Neural crest cell (in vitro differentiated cells): ENCODE measurements around the gene LEUTX. TPM values are rescaled to one million over a fixed set of nuclear protein-coding genes. Genes with fewer than 3 reads are reported as not detected.
"Not testable (repeated sequence)": the region's sequence is repeated elsewhere in the genome, so short reads cannot be mapped to it uniquely, and the experiment has no call there.

Source experiments
- DNase-seq: peaks from one replicate; pipeline ENCODE4 v3.0.0; 2021; ENCODE audit warnings: low read depth, mixed read lengths, low spot score
- H3K27ac Mint-ChIP-seq: one replicate; pipeline ENCODE4 v1.8.0; 2021; ENCODE audit warnings: mild to moderate bottlenecking, mixed read lengths; ENCODE audit not compliant: unreplicated experiment
- H3K27me3 Mint-ChIP-seq: 2 replicates; pipeline ENCODE4 v1.8.0; 2021; ENCODE audit warnings: low read depth, mild to moderate bottlenecking, mixed read lengths
- H3K36me3 Mint-ChIP-seq: 2 replicates; pipeline ENCODE4 v1.8.0; 2021; ENCODE audit warnings: low read depth, mild to moderate bottlenecking, mixed read lengths
- H3K4me1 Mint-ChIP-seq: 2 replicates; pipeline ENCODE4 v1.8.0; 2021; ENCODE audit warnings: mixed read lengths
- H3K4me3 Mint-ChIP-seq: one replicate; pipeline ENCODE4 v1.8.0; 2021; ENCODE audit warnings: mild to moderate bottlenecking, mixed read lengths
- H3K9me3 Mint-ChIP-seq: 2 replicates; pipeline ENCODE4 v1.8.0; 2021; ENCODE audit warnings: mixed read lengths
- CTCF ChIP-seq: fragments of 200-600 bp; sonication (generic); conservative IDR thresholded peaks from 2 replicates; pipeline ENCODE4 v1.5.0; 2021; ENCODE audit warnings: antibody characterized with exemption, mild to moderate bottlenecking
- total RNA-seq: library from RNA; stranded (reverse); gene quantifications from 2 replicates; pipeline ENCODE4 v1.2.1, GENCODE V29; 2021

LEUTX gene
- total RNA-seq, 1 donor from 2014 or later: not detected

GRCh38 chr19:39754971-39755370 lies 23.7 kb upstream of the LEUTX start:
- Mint-ChIP-seq H3K27me3 (peaks cover 51% of the 10 kb centered on the region), H3K36me3 (no peaks in the 10 kb centered on the region), H3K4me3 (no peak overlapping the region), H3K4me1 (no peaks in the 10 kb centered on the region), H3K9me3 (no peaks in the 10 kb centered on the region), H3K27ac (no peak overlapping the region)
- DNase-seq: no peak
- no peak for TF ChIP-seq CTCF

- Mint-ChIP-seq H3K9me3 (no peaks in the 10 kb centered on the region), H3K27me3 (peaks cover 49% of the 10 kb centered on the region), H3K4me1 (no peaks in the 10 kb centered on the region), H3K27ac (no peak overlapping the region), H3K4me3 (no peak overlapping the region), H3K36me3 (no peaks in the 10 kb centered on the region)
- no peak for DNase-seq
- no peak for TF ChIP-seq CTCF
Observed at GRCh38 chr19:39759457-39760184, 19.0 kb upstream of the LEUTX start.

- peaks cover 49% of the 10 kb centered on the region for H3K27me3 Mint-ChIP-seq
- not testable (repeated sequence) for H3K27ac Mint-ChIP-seq, H3K4me1 Mint-ChIP-seq, H3K36me3 Mint-ChIP-seq, H3K9me3 Mint-ChIP-seq, DNase-seq, H3K4me3 Mint-ChIP-seq
Observed at GRCh38 chr19:39761851-39762250, 16.8 kb upstream of the LEUTX start.

- H3K4me1 Mint-ChIP-seq: no peaks in the 10 kb centered on the region
- H3K27me3 Mint-ChIP-seq: peaks cover 35% of the 10 kb centered on the region
- DNase-seq: peak; percentile 76
- no peaks in the 10 kb centered on the region for H3K36me3 Mint-ChIP-seq
- peak; percentile 85 for TF ChIP-seq CTCF
- H3K4me3 Mint-ChIP-seq: no peak overlapping the region
- H3K27ac Mint-ChIP-seq: no peak overlapping the region
- H3K9me3 Mint-ChIP-seq: peaks cover 3% of the 10 kb centered on the region
Observed at GRCh38 chr19:39765091-39766076, 13.3 kb upstream of the LEUTX start.

- peaks cover 23% of the 10 kb centered on the region for H3K27me3 Mint-ChIP-seq
- no peaks in the 10 kb centered on the region for H3K36me3 Mint-ChIP-seq
- H3K4me3 Mint-ChIP-seq: no peak overlapping the region
- TF ChIP-seq CTCF: no peak
- no peak for DNase-seq
- peaks cover 3% of the 10 kb centered on the region for H3K9me3 Mint-ChIP-seq
- no peak overlapping the region for H3K27ac Mint-ChIP-seq
- H3K4me1 Mint-ChIP-seq: no peaks in the 10 kb centered on the region
Observed at GRCh38 chr19:39768334-39768733, 10.3 kb upstream of the LEUTX start.
